Activated naive CD4-positive, alpha-beta T cell treated with Interleukin-2 at 50 U/mL for 16 hours (primary cell): ENCODE measurements around the gene ST7.

Experiments used
- DNase-seq: peaks from one replicate; pipeline ENCODE4 v3.0.0-alpha.2; 2020

The ST7 gene

DNA sequence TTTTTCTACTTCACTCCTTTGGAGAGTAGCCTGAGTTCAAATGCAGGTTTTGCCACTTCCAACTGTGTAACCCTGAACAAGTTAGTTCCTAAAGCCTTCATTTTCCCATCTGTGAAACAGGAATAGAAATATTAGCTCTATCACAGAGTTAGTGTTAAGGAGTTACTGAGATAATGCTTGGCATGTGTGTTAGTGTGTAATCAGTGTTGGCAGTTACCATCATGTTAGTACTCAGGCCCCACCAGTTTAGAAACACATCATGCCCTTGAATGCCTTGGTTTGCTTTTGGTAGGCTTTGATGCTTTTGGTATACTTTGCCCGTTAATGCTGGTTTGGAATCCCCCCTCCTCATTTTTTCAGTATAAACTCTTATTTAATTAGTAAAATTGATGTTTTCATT, 249.9 kb downstream of the ST7 start:
- DNase-seq: no peak

DNA sequence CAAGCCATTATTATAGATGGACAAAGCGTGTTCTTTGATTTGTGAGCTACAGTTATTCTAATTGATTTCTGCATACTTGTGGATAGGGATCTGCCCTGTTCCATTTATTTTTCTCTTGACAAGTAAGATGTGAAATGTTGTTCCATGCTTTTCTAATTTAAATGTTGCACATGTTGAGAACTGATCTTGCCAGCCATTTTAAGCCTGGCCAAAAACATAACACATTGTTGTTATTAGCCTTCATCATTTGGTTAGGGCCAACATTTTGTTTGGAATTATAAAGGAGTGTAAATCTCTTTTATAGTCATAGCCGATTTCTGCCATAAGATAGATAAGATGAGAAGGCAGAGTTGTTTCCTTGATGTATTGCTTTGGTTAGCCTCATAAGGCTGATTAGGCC, 252.6 kb downstream of the ST7 start:
- DNase-seq: no peak

DNA sequence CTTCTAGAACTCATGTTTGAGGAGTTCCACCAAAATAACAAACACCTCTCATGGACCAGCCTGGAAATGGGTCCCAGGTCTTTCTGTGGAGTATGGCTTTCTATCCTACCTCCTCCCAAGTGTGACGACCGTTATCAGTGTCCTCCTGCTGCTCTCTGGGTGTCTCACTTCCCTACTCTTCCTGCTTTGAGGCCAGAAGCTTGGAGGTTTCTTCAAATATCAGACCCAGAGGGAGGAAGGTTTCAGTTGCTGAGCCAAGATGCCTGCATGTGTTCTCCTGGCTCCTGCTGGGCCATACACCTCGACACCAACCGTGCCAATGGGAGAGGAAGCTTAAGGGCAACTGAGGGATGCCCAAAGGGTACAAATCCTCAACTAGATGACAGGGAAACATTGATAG, 255.0 kb downstream of the ST7 start:
- DNase-seq: no peak

DNA sequence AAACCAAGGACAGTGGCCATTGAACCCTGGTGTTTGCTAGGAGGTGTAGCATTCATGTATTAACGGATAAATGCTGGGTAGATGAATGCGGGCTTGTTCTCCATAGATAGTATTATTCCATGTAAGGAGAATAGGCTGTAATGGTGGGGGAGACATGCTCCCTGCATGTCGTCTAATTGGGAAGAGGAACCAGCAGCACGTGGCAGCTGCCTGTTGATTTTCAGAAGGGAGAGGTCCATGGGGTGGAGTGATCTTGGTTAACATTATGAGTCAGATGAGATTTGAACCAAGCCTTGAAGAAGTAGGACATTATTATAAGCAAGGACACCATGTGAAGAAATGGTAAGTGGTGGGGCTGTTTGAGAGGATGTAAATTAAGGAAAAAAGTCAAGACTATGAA, 257.1 kb downstream of the ST7 start:
- no peak for DNase-seq

DNA sequence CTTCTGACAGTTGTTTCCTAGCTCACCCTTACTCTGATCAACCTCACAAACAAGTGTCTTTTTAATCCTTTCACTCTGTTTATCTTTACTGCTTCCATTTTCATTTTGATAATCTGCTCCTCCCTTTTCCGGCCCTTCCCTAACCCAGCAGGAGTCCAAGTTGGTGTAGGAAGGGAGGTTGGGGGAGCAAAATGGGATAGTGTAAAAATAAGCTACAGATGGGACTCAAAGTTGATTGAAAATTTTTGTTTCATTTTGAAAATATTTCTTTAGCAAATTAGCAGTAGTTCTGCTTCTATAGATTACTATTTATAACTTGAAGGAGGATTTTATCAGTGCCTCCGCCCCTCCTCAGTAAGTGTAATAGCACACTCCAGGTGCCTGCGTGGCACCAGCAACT, 257.6 kb downstream of the ST7 start:
- no peak for DNase-seq

DNA sequence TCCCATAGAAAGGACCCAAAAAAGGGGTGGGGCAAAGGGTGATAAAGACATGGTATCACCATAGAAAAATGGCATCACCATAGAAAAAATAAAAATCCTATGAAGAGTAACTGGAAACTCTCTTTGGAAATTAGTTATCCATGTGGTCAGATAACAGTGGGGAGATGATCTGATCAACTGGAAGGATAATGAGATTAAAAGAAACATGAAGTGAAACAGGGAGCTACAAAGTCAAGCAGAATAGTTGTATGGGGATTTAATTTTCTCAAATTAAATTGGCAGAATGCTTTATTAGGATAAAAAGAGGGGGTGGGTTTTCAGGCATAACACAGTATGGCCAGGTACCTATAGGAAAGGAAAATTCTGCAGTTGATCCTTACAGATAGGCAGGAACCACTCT, 258.3 kb downstream of the ST7 start:
- no peak for DNase-seq

DNA sequence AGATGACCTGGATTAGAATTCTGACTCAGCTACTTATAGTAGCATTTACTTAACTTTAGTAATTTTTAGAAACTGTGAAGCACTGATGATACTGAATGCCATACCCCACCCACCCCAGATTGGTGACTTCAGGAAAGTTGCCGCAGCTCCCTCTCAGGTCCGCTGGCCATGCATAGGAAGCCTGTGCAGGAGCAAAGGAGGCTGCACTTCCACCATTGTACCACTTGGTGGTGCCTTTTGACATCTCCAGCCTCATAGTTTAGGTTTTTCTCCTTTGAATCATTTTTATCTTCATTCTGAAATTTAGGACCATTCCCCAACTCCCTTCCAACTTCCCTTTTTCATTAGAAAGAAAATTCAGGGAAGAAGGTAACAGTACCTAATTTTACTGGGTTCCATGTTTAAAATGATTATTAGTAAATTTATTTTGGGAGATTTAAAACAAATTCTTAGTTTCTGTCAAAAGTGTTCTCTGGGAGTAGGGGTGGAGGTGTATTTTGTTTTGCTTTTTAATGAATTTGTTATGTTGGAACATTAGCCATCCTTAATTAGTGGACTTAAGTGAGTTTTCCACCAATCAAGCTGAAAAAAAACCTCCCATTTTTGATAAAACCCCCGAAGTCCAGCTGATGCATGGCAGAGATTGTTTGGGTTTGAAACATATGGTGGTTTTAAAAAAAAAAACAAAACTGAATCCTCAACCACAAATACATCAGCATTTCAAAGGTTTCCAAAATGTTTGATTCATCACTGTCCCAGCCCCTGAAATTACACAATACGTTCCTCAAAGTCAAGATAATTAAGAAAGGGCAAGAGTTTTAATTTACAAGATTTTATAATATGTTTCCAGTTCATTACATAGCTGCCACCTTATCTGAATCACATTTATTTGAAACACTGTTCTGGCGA, 259.9 kb downstream of the ST7 start:
- DNase-seq: peak; percentile 47

DNA sequence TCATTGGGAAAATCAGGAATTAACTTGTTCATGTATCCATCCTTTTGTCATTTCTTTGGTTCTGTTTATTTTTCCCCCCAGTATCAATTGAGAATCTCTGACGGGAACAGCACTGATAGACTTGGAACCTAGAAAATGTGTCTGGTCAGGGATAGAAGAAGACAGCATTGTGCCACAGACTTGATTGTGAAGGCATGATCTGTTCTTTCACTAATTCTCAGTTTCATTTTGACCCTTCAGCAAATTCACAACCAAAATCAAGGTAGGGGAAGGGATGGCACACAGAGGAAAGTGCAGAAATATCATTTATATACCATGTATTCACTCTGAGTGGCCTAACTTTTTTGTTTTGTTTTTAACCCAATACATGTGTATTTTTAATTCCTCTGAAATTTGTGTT, 262.7 kb downstream of the ST7 start:
- DNase-seq: no peak

DNA sequence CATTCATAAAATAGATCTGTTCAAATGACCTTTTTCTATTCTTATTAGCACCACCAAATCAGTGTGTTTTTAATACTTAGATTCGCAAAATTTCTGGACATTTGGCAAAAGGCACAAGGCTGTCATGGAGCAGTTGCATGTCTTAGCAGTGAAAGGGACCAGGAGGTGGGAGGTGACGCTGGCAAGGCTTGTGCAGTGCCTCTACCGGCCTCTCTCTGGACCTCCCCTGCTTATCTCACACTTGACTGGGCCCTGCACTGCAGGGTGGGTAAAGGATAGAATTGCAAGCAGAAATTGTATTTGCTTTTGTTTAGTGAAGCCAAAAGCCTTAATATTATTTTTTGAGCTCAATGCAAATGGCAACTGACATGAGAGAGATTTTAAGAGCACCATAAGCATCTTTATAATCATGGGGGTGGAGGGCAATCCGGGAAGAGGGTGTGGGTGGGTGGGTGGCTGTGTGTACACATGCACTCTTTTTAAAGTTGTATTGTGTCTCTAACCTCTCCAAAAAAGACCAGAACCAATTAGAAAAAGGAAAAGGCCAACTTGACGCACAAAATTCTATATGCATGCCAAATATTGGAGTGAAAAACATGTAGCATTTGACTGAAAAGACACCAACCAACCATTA, 263.3 kb downstream of the ST7 start:
- no peak for DNase-seq

DNA sequence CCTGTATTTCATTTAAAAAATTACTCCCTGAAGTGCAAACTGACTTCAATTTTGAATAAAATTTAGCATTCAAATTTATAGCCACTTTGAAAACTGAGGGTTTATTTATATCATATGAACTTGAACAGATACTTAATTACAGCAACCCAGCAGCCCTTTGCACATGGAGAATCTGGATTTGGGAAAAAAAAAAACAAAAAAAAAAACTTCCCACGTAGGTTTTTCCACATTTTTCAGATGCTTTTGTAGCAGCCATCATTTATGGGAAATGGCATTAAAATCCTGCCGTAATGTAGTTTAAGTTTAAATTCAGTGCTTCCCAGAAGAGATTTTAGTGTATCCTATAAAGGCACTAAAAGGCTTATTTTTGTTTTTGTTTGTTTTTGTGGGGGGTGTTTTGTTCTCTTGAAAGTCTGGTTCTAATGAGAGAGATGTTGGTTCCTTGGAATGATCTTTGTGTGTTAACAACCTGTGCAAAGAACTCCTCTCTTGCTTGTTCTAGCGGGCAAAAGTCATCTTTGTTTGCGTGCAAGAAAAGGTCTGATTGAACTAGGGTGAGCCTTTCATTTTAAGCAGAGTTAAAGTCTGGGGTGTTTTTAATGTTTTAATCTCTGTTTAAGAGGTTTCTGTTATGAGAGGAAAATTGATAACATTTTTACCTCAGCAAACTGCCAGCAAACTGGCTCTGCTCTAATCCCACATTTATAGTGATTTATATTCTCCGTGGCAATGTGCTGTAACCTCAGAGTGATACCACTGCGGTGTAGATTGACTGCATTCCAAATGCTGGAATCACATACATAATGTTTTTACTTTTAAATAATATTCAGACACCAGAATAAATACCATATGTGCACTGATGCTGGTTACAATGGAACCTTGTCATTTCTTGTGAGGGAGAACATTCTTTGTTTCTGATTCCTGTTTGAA, 264.1 kb downstream of the ST7 start:
- DNase-seq: no peak

DNA sequence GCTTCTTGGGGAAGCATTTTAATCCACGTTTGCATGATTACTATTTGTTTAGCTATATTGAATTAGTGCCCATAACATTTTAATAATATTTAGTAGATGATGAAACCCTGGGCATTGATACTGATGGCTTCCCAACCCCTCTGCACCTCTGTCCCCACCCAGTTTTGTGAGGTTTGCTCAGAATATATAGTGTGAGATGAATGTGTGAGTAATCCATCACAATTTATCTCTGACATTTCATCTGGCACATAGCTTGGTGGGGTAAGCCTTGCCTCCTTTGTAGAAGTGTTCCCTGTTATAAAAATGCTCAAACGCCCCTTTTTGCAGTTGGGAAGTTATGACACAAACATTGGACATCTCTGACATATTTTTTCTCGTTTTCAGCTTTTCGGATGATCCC, 265.4 kb downstream of the ST7 start:
- no peak for DNase-seq

DNA sequence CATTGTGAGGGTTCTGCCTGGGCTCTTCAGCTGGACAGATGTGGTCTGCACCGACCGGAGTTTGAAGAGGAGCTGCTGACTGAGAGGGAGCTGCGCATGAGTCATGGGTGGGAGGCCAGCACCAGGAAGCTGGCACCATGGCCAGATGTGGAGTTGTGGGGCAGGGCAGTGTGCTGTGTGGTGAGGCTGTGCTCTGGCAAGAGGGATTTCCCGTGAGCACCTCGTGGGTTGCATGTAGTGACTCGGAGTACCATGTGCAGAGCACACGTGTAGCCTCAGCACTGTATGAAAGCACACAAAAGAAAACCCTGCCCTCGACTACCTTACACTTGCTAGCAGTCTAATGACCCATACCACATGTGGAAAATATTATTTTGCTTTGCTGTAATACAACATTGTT, 266.2 kb downstream of the ST7 start:
- DNase-seq: no peak

DNA sequence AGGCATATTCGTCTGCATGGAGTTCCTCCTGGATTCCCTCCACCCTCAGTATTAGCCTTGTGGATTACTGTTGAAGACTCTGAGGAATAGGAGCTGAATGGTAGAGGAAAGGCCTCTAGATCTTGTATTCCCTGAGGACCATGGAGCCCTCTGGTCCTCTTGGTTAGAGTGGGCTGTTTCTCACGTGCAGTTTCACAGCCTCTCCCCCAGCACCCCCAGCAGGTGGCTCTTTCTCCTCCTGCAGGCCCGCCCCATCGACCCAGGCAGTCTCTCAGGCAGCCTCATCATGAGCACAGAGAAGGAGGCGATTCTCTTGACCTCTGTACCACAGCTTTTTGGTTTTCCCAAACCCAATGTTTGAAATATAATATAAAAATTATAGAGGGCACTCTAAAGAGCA, 267.5 kb downstream of the ST7 start:
- no peak for DNase-seq

DNA sequence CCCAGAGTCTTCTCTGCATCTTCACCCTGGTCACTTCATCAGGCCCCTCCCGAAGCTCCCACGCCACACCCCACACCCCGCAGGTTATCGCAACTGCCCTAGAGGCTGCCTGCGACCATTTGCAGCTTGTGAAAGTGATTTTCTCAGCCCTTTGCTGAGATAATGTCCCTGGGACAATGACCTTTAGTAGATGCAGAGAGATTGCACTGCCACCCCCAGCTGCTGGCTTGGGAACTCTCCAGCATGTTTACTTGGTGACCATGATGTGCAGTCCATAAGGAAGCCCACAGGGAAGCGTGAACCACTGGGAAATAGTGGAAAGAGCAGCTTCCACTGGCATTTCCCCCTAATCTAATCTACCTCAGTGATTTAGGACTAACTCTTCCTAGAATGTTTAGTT, 272.2 kb downstream of the ST7 start:
- no peak for DNase-seq

DNA sequence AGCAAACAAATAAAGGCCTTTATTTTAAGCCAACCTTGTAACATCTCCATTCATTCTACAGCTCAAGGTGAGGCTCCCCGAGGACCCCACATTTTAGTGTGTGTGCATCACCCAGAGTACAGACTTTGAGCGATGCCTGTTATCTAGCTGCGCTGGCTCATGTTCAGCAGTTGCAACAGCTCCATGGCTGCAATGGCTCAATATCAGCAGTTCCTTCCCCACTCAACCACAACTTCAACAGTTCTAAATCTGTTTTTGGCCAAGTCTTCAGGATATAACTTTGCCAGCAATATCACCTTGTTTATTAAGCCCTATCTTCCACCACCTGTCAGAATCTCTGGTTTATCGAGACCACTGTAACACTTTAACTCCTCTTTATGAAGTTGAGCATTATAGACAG, 273.8 kb downstream of the ST7 start:
- DNase-seq: no peak

DNA sequence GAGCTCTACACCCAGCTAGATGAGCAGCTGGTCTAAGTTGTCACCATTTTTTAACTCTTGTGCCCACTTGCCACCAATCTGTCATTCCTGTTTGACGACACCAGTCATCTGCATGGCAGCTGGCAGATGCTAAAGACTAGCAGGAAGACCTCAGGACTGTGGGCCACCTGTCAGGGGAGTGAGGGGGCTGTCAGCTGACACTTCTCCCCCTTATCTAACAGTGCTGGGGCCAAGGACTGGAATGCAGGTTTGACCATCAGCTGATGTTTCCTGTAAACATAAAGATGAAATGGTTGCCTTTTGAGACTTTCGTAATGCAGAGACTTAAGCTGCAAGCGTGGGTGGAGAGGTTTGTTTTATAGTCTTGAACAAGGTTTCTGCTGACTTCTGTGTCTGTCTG, 276.0 kb downstream of the ST7 start:
- no peak for DNase-seq

DNA sequence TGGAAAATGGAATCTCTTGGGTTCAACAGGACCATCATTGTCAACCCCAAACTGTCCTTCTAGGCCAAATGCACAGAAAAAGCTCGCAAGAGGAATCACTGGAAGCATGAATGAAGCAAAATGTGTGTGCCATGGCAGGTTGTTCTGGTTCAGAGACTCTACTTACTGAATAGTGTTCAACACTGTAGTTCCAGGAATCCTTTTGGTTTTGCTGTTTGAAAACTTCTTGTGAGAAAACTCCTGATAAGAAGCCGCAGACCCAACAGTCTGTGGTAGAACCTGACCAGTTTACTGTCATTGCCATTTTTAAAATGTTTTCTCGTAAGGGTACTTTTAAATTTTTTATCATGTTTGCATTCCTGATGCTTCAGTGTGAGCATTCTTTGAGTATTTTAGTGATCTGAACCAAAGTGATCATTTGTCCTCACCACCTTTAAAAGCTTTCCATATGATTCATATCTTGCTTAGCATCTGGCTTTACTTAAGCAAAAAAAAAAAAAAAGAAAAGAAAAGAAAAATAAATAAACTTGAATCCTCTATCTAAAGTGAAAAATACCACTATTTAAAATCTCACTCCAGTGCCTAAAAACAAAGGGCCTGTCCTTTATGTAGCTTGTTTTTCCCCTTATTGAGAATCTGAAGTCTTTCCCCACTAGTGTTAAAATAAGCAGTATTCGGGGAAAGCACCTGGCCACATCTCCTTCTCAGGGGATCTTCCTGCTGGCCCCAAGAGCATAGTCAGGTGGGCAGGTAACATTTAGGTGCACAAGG, 277.2 kb downstream of the ST7 start:
- no peak for DNase-seq

DNA sequence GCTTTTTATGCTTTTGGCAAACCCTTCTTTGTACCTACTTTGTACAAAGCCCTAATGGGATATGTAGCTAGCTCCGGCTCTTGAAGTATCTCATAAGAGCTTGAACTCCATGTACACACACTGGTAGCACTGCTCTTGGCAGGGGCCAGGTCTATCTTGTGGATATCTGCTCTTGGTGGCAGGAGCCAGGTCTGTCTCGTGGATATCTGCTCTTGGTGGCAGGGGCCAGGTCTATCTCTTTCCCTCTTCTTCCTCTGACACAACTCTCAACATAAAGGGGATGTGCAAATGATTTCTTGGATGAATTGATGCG, 277.7 kb downstream of the ST7 start:
- no peak for DNase-seq

DNA sequence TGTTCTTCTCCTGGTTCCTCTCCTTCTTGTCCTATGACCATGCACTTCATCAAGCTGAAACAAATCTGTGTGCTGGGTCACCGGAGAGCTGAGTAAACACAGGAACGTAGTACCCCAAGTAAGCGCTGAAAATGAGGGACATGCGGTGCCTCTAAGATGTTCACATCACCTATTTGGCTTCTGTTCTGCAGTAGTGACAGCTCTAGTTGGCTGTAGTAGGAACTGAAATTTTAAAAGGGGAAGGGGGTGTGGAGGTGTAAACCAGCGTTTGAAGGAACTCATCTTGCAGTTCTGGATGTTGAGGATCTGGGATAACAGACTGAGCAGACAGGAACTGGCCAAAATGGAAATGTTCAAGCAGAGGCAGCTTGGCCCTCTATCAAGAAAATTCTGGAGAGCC, 284.3 kb downstream of the ST7 start:
- DNase-seq: no peak

DNA sequence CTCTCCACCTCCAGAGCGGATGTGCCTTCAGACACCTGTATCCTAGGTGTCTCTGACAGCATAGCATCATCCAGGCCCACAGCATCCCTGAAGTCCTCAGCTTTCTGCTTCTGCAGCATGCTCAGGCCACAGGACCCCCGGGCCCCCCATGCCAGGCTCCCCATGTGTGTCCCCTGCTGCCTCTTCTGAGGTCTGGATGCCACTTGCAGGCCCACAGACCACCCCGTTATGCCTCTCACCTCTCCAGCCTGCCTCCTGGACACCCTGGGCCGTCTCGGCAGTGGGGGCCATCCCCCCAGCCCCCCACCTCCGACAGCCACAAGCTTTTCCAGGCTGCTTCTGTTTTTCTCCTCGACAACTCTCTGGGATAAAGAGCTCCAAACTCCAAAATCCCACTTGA, 285.2 kb downstream of the ST7 start:
- no peak for DNase-seq

DNA sequence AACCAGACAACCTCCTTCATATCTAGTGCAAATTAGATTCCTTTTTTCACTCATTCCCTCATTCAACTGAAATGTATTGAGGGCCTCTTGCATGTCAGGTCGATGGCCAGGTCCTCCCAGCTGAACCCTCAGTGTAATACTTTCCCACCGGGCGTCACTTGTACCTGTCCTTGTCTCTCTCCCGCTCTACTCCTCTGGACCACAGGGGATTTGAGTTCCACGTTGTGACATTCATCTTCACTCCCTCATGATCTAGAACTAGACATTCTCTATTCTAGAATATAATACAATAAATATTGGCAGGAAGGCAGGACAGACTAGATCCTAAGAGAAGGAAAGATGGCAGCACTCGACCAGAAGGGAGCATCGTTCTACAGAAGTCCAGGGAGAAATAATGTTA, 285.6 kb downstream of the ST7 start:
- no peak for DNase-seq

DNA sequence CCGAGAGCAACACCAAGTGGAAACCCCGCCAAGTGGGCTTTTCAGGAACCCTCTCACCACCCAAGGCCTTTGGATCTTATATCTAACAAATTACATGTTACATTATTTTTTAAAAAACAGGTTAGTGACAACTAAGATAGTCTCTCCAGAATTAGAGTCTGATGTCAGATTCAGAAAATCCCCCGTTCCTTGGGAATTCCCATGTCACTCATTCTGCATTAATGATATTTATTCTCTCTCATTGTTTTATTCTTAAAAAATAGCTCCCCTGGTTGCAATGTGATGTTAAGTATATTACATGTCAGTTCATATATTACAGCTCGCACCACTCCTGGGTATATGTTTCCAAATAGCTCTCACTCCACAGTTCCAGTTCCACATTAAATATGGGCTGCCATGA, 287.8 kb downstream of the ST7 start:
- no peak for DNase-seq

DNA sequence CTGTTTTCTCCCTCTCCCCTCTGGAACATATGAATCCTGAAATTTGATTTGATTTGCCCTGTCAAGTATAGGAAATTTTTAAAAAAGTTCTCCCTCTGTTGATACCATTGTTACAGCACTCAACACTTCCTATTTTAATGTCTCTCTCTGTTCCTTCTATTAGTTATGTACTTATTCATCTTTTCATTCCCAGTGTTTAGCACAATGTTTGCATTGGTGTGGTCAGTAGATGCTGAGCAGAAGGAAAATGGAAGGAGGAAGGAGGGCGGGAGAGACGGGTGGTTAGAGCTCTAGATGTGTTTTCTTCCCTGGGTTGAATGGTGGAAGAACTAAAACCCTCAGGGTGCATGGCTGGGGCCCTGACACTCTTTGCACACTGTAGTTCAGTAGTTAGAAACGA, 290.1 kb downstream of the ST7 start:
- no peak for DNase-seq
